ENCODE measurements around the gene WDR86.

DNA sequence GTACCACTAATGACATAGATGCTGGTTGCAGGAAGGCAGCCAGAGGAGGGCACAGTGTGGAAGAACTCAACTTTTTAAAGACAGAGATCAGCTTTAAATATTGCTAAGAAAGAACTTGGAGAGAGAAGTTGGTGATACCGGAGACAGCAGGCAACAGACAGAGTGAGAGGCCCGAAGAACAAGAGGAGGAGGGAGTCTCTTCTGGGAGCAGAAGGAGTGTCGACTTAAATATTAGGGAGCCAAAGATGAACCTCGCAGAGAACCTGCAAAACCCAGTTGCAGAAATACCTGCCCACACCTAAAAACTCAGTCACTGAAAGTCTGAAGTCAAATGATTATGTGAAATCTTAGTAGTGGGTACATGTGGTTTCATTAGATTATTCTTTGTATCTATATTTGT is 3.4 kb upstream of the WDR86 start:
- TF ChIP-seq POLR2A (IDR thresholded peaks at IDR 0.05; ENCODE audit: low read length) (no peak), GATA1 (IDR thresholded peaks at IDR 0.05; ENCODE audit: low read depth, low read length) (no peak)

All from erythroblast (primary cell).